Gastroesophageal sphincter (tissue), 3 donors: Measurements from ENCODE around the gene HMGCL.

Experiments
- CTCF ChIP-seq, 4 experiments: fragments of 200-600 bp in 2 of 4; fragments of 450-650 bp in 2 of 4; sonication (generic) in 1 of 4; IDR thresholded peaks; one replicate each; pipeline ENCODE4 v1.5.1; 2017 to 2019; ENCODE audit warnings: antibody characterized with exemption in 4 of 4, mild to moderate bottlenecking in 2 of 4, moderate library complexity in 2 of 4
- EP300 ChIP-seq: sonication (generic); formaldehyde crosslinking; IDR thresholded peaks from one replicate; pipeline ENCODE4 v1.6.1; 2017; ENCODE audit warnings: antibody characterized with exemption, mild to moderate bottlenecking
- POLR2A ChIP-seq, 2 donors: fragments of 450-650 bp; IDR thresholded peaks; one replicate each; pipeline ENCODE4 v1.6.1; 2017; ENCODE audit warnings: antibody characterized with exemption in 2 of 2, mild to moderate bottlenecking in 2 of 2, moderate library complexity in 1 of 2
- POLR2AphosphoS5 ChIP-seq: sonication (generic); formaldehyde crosslinking; IDR thresholded peaks from one replicate; pipeline ENCODE4 v1.6.1; 2017; ENCODE audit warnings: antibody characterized with exemption

GRCh38 chr1:23810818-23811540 lies 14.2 kb downstream of the HMGCL start:
- TF ChIP-seq POLR2A (IDR thresholded peaks at IDR 0.05) = no peak
- TF ChIP-seq CTCF (IDR thresholded peaks at IDR 0.05) = peak in 3 of 4 experiments; percentile 25 to 58 (median 50)
- no peak for TF ChIP-seq POLR2AphosphoS5
- TF ChIP-seq EP300 = no peak
